ENCODE data around the gene URI1. TPM values are rescaled to one million over a fixed set of nuclear protein-coding genes. Genes with fewer than 3 reads are reported as not detected.

Gene URI1
- total RNA-seq, 1 donor from 2014 or later: 46.0 TPM

DNA sequence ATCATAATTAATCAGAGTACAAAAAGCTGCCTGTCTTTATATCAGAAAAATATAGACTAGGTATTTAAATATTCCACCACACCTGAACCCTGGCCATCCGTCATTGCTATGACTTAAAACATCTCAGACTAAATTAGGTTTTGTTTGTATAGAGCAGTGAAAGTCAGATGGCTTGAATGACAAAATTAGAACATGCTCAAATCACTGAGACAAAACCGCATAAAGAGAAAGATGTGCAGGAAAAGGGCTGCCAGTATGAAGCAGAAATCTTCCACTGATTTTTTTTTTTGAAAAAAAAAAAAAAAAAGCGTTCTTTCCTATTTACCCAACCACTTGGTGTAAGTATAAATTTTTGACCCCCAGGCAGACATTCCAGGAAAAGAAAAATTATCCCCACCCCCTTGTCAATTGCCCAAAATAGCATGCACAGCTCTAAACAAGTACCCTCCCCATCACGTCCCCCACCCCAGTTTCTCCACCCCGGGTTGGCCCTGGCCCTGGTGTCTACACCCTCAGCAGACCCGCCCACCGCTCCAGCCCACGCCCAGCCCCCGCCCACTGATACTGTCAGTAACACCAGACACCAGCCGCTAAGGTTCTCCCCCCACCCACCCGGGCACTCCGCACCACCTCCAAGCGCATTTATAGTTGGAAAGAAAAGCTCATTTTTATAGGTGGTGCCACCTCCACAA, 118.6 kb downstream of the URI1 start:
- TF ChIP-seq, protein P1, sequence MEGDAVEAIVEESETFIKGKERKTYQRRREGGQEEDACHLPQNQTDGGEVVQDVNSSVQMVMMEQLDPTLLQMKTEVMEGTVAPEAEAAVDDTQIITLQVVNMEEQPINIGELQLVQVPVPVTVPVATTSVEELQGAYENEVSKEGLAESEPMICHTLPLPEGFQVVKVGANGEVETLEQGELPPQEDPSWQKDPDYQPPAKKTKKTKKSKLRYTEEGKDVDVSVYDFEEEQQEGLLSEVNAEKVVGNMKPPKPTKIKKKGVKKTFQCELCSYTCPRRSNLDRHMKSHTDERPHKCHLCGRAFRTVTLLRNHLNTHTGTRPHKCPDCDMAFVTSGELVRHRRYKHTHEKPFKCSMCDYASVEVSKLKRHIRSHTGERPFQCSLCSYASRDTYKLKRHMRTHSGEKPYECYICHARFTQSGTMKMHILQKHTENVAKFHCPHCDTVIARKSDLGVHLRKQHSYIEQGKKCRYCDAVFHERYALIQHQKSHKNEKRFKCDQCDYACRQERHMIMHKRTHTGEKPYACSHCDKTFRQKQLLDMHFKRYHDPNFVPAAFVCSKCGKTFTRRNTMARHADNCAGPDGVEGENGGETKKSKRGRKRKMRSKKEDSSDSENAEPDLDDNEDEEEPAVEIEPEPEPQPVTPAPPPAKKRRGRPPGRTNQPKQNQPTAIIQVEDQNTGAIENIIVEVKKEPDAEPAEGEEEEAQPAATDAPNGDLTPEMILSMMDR (IDR thresholded peaks at IDR 0.05): no peak
- H3K4me3 ChIP-seq: no peak overlapping the region
- no peaks in the 10 kb centered on the region for H3K4me1 ChIP-seq
- no peaks in the 10 kb centered on the region for H3K27me3 ChIP-seq (ENCODE audit: low read depth)
- H3K27ac ChIP-seq: no peak overlapping the region
- H3K9me3 ChIP-seq: no peaks in the 10 kb centered on the region
- DNase-seq: no peak
- ATAC-seq: no peak
- H3K36me3 ChIP-seq: no peaks in the 10 kb centered on the region
- intact Hi-C loops (cut with DNase I): no loop called here

DNA sequence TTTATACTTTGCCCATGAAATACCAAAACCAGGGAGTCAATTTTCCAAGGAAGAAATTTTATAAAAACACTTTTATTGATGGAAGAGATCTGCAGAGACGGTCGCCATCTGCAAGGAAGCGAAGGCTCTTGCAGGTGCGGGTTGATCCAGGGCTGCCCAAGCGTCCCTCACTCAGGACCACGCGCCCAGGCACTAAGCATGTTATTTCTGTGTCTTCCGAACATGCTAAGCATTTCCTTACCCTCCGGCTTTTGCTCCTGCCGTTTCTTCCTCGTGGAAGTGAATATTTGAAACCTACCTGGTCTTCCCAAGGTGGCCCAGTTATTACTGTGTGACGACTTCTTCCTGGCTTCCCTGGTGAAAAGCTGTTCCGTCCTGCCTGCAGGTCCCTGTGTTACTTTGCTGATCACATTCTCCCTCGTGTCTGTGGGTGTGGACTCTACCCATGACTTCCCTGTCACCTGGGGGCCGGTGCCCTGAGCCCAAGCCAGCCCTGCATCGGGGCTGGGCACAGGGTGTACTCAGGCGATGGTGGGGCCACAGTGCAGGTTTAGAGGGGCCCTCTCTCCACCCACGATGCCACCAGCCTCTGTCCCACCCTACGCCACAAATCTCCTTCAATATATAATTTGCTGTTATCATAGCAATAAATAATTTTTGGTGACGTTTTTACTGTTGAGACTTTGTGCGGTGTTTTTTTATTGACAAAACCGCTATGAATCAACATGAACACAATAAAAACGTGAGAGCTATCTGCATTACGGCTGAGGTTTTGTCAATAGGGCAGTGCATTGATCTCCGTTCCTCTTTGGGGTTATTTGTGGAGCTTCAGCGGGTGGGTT, 119.4 kb downstream of the URI1 start:
- H3K4me1 ChIP-seq: no peaks in the 10 kb centered on the region
- no peak overlapping the region for H3K4me3 ChIP-seq
- no peaks in the 10 kb centered on the region for H3K27me3 ChIP-seq (ENCODE audit: low read depth)
- H3K9me3 ChIP-seq: no peaks in the 10 kb centered on the region
- DNase-seq (no peak), ATAC-seq (no peak)
- intact Hi-C loops (cut with DNase I): no loop called here
- H3K36me3 ChIP-seq: no peaks in the 10 kb centered on the region
- H3K27ac ChIP-seq: no peak overlapping the region
- TF ChIP-seq, protein P1 (IDR thresholded peaks at IDR 0.05): no peak

GRCh38 chr19:30062065-30062906, 120.2 kb downstream of the URI1 start:
- Histone ChIP-seq H3K27ac (no peak overlapping the region), H3K4me3 (no peak overlapping the region), H3K36me3 (no peaks in the 10 kb centered on the region), H3K4me1 (no peaks in the 10 kb centered on the region), H3K9me3 (no peaks in the 10 kb centered on the region), H3K27me3 (ENCODE audit: low read depth) (no peaks in the 10 kb centered on the region)
- intact Hi-C loops (cut with DNase I): no loop called here
- DNase-seq (no peak), ATAC-seq (no peak)
- TF ChIP-seq, protein P1 (IDR thresholded peaks at IDR 0.05): no peak

GRCh38 chr19:30062907-30063649, 121.0 kb downstream of the URI1 start:
- DNase-seq: peak; percentile 22
- TF ChIP-seq, protein P1 (IDR thresholded peaks at IDR 0.05): no peak
- H3K36me3 ChIP-seq: no peaks in the 10 kb centered on the region
- no peak overlapping the region for H3K27ac ChIP-seq
- peak in 1 of 2 donors; percentile 14 for ATAC-seq
- H3K27me3 ChIP-seq (ENCODE audit: low read depth): no peaks in the 10 kb centered on the region
- H3K9me3 ChIP-seq: no peaks in the 10 kb centered on the region
- H3K4me3 ChIP-seq: no peak overlapping the region
- H3K4me1 ChIP-seq: no peaks in the 10 kb centered on the region
- intact Hi-C loops (cut with DNase I): no loop called here
